BJ (cell line): ENCODE data around the gene KCND2. TPM values are rescaled to one million over a fixed set of nuclear protein-coding genes. Genes with fewer than 3 reads are reported as not detected.

Source experiments
- CTCF ChIA-PET: fragments of 350-600 bp; formaldehyde crosslinking; extraction: SDS; loops from one replicate; lab custom pipeline; 2021; ENCODE audit warnings: antibody characterized with exemption, inconsistent platforms; lab: Yijun Ruan, JAX
- POLR2A ChIA-PET: fragments of 300-600 bp; sonication (Branson Sonifier 250); formaldehyde crosslinking; extraction: SDS; loops from one replicate; lab custom pipeline; 2021; ENCODE audit warnings: antibody characterized with exemption; lab: Charles Lee
- DNase-seq: peaks from one replicate; pipeline ENCODE4 v3.0.0-alpha.2; 2011; ENCODE audit warnings: low read depth
- H3K27me3 ChIP-seq: 2 replicates; pipeline ENCODE4 v1.6.0; 2011; ENCODE audit warnings: low read length; ENCODE audit not compliant: control insufficient read depth, insufficient read depth
- H3K36me3 ChIP-seq: 2 replicates; pipeline ENCODE4 v1.5.1; 2011; ENCODE audit warnings: low read length; ENCODE audit not compliant: control insufficient read depth, insufficient read depth
- H3K4me3 ChIP-seq: 2 replicates; pipeline ENCODE4 v1.5.1; 2011; ENCODE audit warnings: low read depth, mild to moderate bottlenecking, control low read depth, low read length
- CTCF ChIP-seq: IDR thresholded peaks from 2 replicates; pipeline ENCODE4 v1.5.1; 2011; ENCODE audit warnings: low read depth, mild to moderate bottlenecking, control low read depth, inconsistent platforms, low read length, moderate library complexity; ENCODE audit not compliant: insufficient read depth
- polyA plus RNA-seq: library from polyadenylated mRNA; depleted of rRNA; stranded (reverse); fragments of >200 nt; gene quantifications from 2 replicates; pipeline ENCODE4 v1.2.3, GENCODE V29; 2011

The KCND2 gene
- polyA plus RNA-seq, 1 experiment, result not detected

GRCh38 chr7:120741371-120742042, 468.5 kb downstream of the KCND2 start:
- POLR2A ChIA-PET, result no interaction called here
- Histone ChIP-seq H3K4me3 (no peak overlapping the region), H3K36me3 (no peaks in the 10 kb centered on the region), H3K27me3 (no peaks in the 10 kb centered on the region)
- no peak for TF ChIP-seq CTCF
- CTCF ChIA-PET, result no interaction called here
- no peak for DNase-seq

- no peak for TF ChIP-seq CTCF
- no peaks in the 10 kb centered on the region for H3K36me3 ChIP-seq
- H3K4me3 ChIP-seq, result no peak overlapping the region
- no peaks in the 10 kb centered on the region for H3K27me3 ChIP-seq
- no peak for DNase-seq
- POLR2A ChIA-PET, result no interaction called here
- CTCF ChIA-PET, result interaction anchor here (0.9 to 1.4 kb wide), 2 partner anchors 15 to 17 kb away, joined by 3 to 4 read pairs; no protein-coding TSS in a partner anchor
These were observed 469.4 kb downstream of the KCND2 start for GRCh38 chr7:120742372-120742771.

GRCh38 chr7:120743128-120743527, 470.2 kb downstream of the KCND2 start:
- no peak overlapping the region for H3K4me3 ChIP-seq
- no peak for TF ChIP-seq CTCF
- ChIA-PET CTCF (interaction anchor here (0.9 to 1.4 kb wide), 2 partner anchors 14 to 18 kb away, joined by 3 to 4 read pairs; no protein-coding TSS in a partner anchor), POLR2A (no interaction called here)
- no peaks in the 10 kb centered on the region for H3K27me3 ChIP-seq
- no peak for DNase-seq
- no peaks in the 10 kb centered on the region for H3K36me3 ChIP-seq

- ChIA-PET POLR2A (no interaction called here), CTCF (no interaction called here)
- TF ChIP-seq CTCF, result no peak
- H3K36me3 ChIP-seq, result no peaks in the 10 kb centered on the region
- H3K27me3 ChIP-seq, result no peaks in the 10 kb centered on the region
- DNase-seq, result no peak
- H3K4me3 ChIP-seq, result no peak overlapping the region
These were observed 487.1 kb downstream of the KCND2 start for GRCh38 chr7:120760050-120760449.

- Histone ChIP-seq H3K27me3 (no peaks in the 10 kb centered on the region), H3K36me3 (no peaks in the 10 kb centered on the region), H3K4me3 (no peak overlapping the region)
- CTCF ChIA-PET, result no interaction called here
- DNase-seq, result no peak
- TF ChIP-seq CTCF, result no peak
- POLR2A ChIA-PET, result no interaction called here
These were observed 487.9 kb downstream of the KCND2 start for GRCh38 chr7:120760851-120761250.
